IPS-20b (cell line): ENCODE results near the gene CCDC91.

ENCODE experiments used
- H3K27ac ChIP-seq: one replicate; pipeline ENCODE4 v1.5.1; 2013; ENCODE audit warnings: low read length
- H3K27me3 ChIP-seq: 2 replicates; pipeline ENCODE4 v1.6.1; 2013; ENCODE audit warnings: mild to moderate bottlenecking, low read length, inconsistent platforms; ENCODE audit not compliant: insufficient read depth
- H3K36me3 ChIP-seq: 2 replicates; pipeline ENCODE4 v1.6.1; 2013; ENCODE audit warnings: low read depth, mild to moderate bottlenecking, inconsistent platforms, low read length, moderate library complexity; ENCODE audit not compliant: insufficient read depth
- H3K4me1 ChIP-seq: 2 replicates; pipeline ENCODE4 v1.6.1; 2013; ENCODE audit warnings: mild to moderate bottlenecking, control low read depth, inconsistent platforms, low read length, moderate library complexity; ENCODE audit not compliant: insufficient read depth
- H3K4me3 ChIP-seq: 2 replicates; pipeline ENCODE4 v1.5.1; 2013; ENCODE audit warnings: mild to moderate bottlenecking, low read length, inconsistent platforms
- H3K9ac ChIP-seq: 2 replicates; pipeline ENCODE4 v1.6.1; 2013; ENCODE audit warnings: low read depth, mild to moderate bottlenecking, inconsistent platforms, low read length, moderate library complexity
- H3K9me3 ChIP-seq: 2 replicates; pipeline ENCODE4 v1.6.1; 2013; ENCODE audit warnings: mild to moderate bottlenecking, low read depth, low read length, inconsistent platforms; ENCODE audit not compliant: insufficient read depth

CCDC91 gene

GRCh38 chr12:28578361-28578760 lies 388.1 kb downstream of the CCDC91 start:
- H3K27ac ChIP-seq, result no peak overlapping the region
- H3K4me3 ChIP-seq, result no peak overlapping the region
- no peaks in the 10 kb centered on the region for H3K27me3 ChIP-seq
- no peaks in the 10 kb centered on the region for H3K9me3 ChIP-seq
- no peaks in the 10 kb centered on the region for H3K4me1 ChIP-seq
- no peaks in the 10 kb centered on the region for H3K36me3 ChIP-seq
- no peak overlapping the region for H3K9ac ChIP-seq

- Histone ChIP-seq H3K4me3 (no peak overlapping the region), H3K27me3 (no peaks in the 10 kb centered on the region), H3K9ac (no peak overlapping the region), H3K9me3 (no peaks in the 10 kb centered on the region), H3K4me1 (no peaks in the 10 kb centered on the region), H3K27ac (no peak overlapping the region), H3K36me3 (no peaks in the 10 kb centered on the region)
Measured at GRCh38 chr12:28578833-28579252, 388.6 kb downstream of the CCDC91 start.

DNA sequence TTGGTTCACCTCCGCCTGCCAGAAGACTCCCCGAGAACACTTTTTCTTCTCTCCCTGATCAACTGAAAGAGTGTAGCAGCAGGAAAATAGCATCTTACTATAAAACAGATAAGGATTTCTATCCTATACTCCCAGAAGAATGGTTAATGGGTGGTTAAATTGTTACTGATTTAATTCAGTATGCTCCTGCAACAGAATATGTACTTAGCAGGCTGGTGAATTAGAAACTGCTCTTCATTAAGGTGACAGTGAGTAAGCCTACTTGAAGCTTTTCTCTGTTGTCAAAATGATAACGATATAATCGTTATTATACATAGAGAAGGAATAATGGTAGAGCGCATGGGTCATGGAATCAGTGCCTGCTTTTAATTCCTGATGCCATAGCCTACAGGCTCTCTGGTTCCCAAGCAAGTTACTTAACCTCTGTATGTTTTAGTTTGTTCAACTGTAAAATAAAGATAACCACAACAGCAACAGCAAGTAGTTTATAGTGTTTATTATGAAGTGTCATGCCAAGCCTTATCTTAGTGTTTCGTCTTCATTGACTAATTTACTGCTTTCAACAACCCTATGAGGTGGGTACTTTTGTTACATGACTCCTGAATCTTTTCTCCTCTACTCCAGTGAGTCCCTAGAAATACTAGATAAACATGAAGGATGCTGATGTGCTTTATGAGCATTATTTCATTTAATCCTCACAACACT lies 392.6 kb downstream of the CCDC91 start:
- no peaks in the 10 kb centered on the region for H3K9me3 ChIP-seq
- H3K4me1 ChIP-seq, result no peaks in the 10 kb centered on the region
- no peaks in the 10 kb centered on the region for H3K36me3 ChIP-seq
- no peak overlapping the region for H3K4me3 ChIP-seq
- no peaks in the 10 kb centered on the region for H3K27me3 ChIP-seq
- no peak overlapping the region for H3K9ac ChIP-seq
- no peak overlapping the region for H3K27ac ChIP-seq

GRCh38 chr12:28583701-28584261 lies 393.5 kb downstream of the CCDC91 start:
- H3K36me3 ChIP-seq, result no peaks in the 10 kb centered on the region
- no peaks in the 10 kb centered on the region for H3K9me3 ChIP-seq
- no peak overlapping the region for H3K4me3 ChIP-seq
- H3K27me3 ChIP-seq, result no peaks in the 10 kb centered on the region
- H3K9ac ChIP-seq, result no peak overlapping the region
- no peak overlapping the region for H3K27ac ChIP-seq
- H3K4me1 ChIP-seq, result no peaks in the 10 kb centered on the region

DNA sequence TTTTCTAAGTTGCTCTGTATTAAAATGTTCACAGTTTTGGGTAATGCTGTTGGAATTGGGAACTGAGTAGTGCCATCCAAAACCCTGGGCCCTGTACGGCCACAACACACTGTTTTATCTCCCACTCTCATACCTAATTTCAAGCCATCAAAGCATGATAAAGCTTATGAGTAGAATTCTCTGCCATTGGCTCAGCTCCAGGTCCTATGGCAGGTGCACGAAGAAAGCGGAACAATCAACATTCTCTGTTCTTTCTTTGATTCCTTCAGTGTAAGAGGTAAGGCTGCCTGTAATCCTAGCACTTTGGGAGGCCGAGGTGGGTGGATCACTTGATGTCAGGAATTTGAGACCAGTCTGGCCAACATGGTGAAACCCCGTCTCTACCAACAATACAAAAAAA lies 394.9 kb downstream of the CCDC91 start:
- Histone ChIP-seq H3K9ac (no peak overlapping the region), H3K4me3 (no peak overlapping the region), H3K9me3 (no peaks in the 10 kb centered on the region), H3K36me3 (no peaks in the 10 kb centered on the region), H3K4me1 (no peaks in the 10 kb centered on the region), H3K27ac (no peak overlapping the region), H3K27me3 (no peaks in the 10 kb centered on the region)

- no peak overlapping the region for H3K4me3 ChIP-seq
- no peaks in the 10 kb centered on the region for H3K27me3 ChIP-seq
- no peaks in the 10 kb centered on the region for H3K9me3 ChIP-seq
- H3K36me3 ChIP-seq, result no peaks in the 10 kb centered on the region
- no peak overlapping the region for H3K9ac ChIP-seq
- 0 out of 2 replicates have a peak, but pooled peaks cover under 1% of the 10 kb centered on the region for H3K4me1 ChIP-seq
- no peak overlapping the region for H3K27ac ChIP-seq
Measured at GRCh38 chr12:28586481-28586880, 396.2 kb downstream of the CCDC91 start.

- Histone ChIP-seq H3K27ac (no peak overlapping the region), H3K9me3 (peaks cover 10% of the 10 kb centered on the region), H3K36me3 (no peaks in the 10 kb centered on the region), H3K9ac (no peak overlapping the region), H3K27me3 (no peaks in the 10 kb centered on the region), H3K4me1 (0 out of 2 replicates have a peak, but pooled peaks cover 2% of the 10 kb centered on the region), H3K4me3 (no peak overlapping the region)
Measured at GRCh38 chr12:28591831-28592230, 401.6 kb downstream of the CCDC91 start.
